T1000 (cell line): ENCODE results near the gene LRRC36.

Source experiments
- DNase-seq: peaks from one replicate; lab custom pipeline; 2025; ENCODE audit warnings: mixed read lengths; lab: John Stamatoyannopoulos, UW

The LRRC36 gene

GRCh38 chr16:67391424-67392300, 65.0 kb downstream of the LRRC36 start:
- DNase-seq = no peak

GRCh38 chr16:67392301-67393059, 65.9 kb downstream of the LRRC36 start:
- no peak for DNase-seq

GRCh38 chr16:67393111-67393787, 66.6 kb downstream of the LRRC36 start, which contains the start of gene TPPP3:
Gene TPPP3, minus strand, starts transcription at chr16:67393498. Its CDS starts 2,387 bp downstream, at chr16:67391111.
- DNase-seq = peak; percentile 84

GRCh38 chr16:67393788-67394154, 67.2 kb downstream of the LRRC36 start:
- no peak for DNase-seq

- DNase-seq = no peak
Observed at GRCh38 chr16:67394155-67395104, 67.8 kb downstream of the LRRC36 start.

GRCh38 chr16:67395105-67395457, 68.5 kb downstream of the LRRC36 start:
- no peak for DNase-seq

- DNase-seq = no peak
Observed at GRCh38 chr16:67395458-67396158, 69.0 kb downstream of the LRRC36 start.

- peak; percentile 74 for DNase-seq
Observed at GRCh38 chr16:67396159-67397035, 69.8 kb downstream of the LRRC36 start.

- DNase-seq = no peak
Observed at GRCh38 chr16:67397036-67397801, 70.6 kb downstream of the LRRC36 start.

GRCh38 chr16:67397812-67398545, 71.4 kb downstream of the LRRC36 start:
- no peak for DNase-seq

- no peak for DNase-seq
Observed at GRCh38 chr16:67398546-67399217, 72.1 kb downstream of the LRRC36 start.

GRCh38 chr16:67399218-67399733, 72.7 kb downstream of the LRRC36 start:
- no peak for DNase-seq

GRCh38 chr16:67399749-67400704, 73.4 kb downstream of the LRRC36 start:
- DNase-seq = no peak

- DNase-seq = no peak
Observed at GRCh38 chr16:67400901-67401300, 74.3 kb downstream of the LRRC36 start.

GRCh38 chr16:67403976-67404555, 77.5 kb downstream of the LRRC36 start:
- DNase-seq = no peak

- no peak for DNase-seq
Observed at GRCh38 chr16:67404740-67405226, 78.2 kb downstream of the LRRC36 start.
